Endometrium (tissue), 2 donors: Measurements from ENCODE around the gene GGTLC1.

Experiments used
- FAIRE-seq: peaks from 2 replicates; lab custom pipeline; 2012; peaks lifted over from hg19 to GRCh38; lab: Jason Lieb, UNC
- donor health status: control.
- donor health status: control.

GGTLC1 gene

GRCh38 chr20:23963941-23964340 lies 24.6 kb downstream of the GGTLC1 start:
- FAIRE-seq: no peak

GRCh38 chr20:23962272-23962671 lies 26.3 kb downstream of the GGTLC1 start:
- no peak for FAIRE-seq

- no peak for FAIRE-seq
Observed at GRCh38 chr20:23959054-23959453, 29.5 kb downstream of the GGTLC1 start.

GRCh38 chr20:23955896-23956295 lies 32.7 kb downstream of the GGTLC1 start:
- no peak for FAIRE-seq

GRCh38 chr20:23954008-23954745 lies 34.4 kb downstream of the GGTLC1 start:
- no peak for FAIRE-seq

- no peak for FAIRE-seq
Observed at GRCh38 chr20:23946206-23946605, 42.4 kb downstream of the GGTLC1 start.

- FAIRE-seq: no peak
Observed at GRCh38 chr20:23943304-23943703, 45.3 kb downstream of the GGTLC1 start.

- no peak for FAIRE-seq
Observed at GRCh38 chr20:23939641-23940040, 48.9 kb downstream of the GGTLC1 start.

GRCh38 chr20:23939063-23939462 lies 49.5 kb downstream of the GGTLC1 start:
- no peak for FAIRE-seq

- FAIRE-seq: no peak
Observed at GRCh38 chr20:23938118-23938438, 50.5 kb downstream of the GGTLC1 start.

- FAIRE-seq: no peak
Observed at GRCh38 chr20:23937303-23938117, 51.1 kb downstream of the GGTLC1 start.
